Thyroid gland (tissue), 4 donors: Measurements from ENCODE around the gene CHST9. TPM values are rescaled to one million over a fixed set of nuclear protein-coding genes. Genes with fewer than 3 reads are reported as not detected.
"Not testable (repeated sequence)": the region's sequence is repeated elsewhere in the genome, so short reads cannot be mapped to it uniquely, and the experiment has no call there.

Experiments
- DNase-seq, 2 donors: peaks; one replicate each; pipeline ENCODE4 v3.0.0-alpha.2; 2019
- H3K27ac ChIP-seq, 3 donors: fragments of 200-600 bp; sonication (generic); 1 replicate in 2 of 3; 2 replicates in 1 of 3; pipeline ENCODE4 v1.5.1; 2016 to 2019; ENCODE audit warnings: mild to moderate bottlenecking in 1 of 3, moderate library complexity in 1 of 3
- H3K27me3 ChIP-seq: fragments of 200-600 bp; sonication (generic); one replicate; pipeline ENCODE4 v1.5.1; 2019
- H3K36me3 ChIP-seq, 2 donors: fragments of 200-600 bp; sonication (generic); one replicate each; pipeline ENCODE4 v1.5.1; 2016 to 2019
- H3K4me1 ChIP-seq, 2 donors: fragments of 200-600 bp; sonication (generic); one replicate each; pipeline ENCODE4 v1.5.1; 2017 to 2019
- H3K4me3 ChIP-seq, 3 donors: fragments of 200-600 bp; sonication (generic); replicated peaks in 1 of 3; 1 replicate in 2 of 3; 2 replicates in 1 of 3; pipeline ENCODE4 v1.5.1; 2016; ENCODE audit warnings: mild to moderate bottlenecking in 1 of 3
- H3K9me3 ChIP-seq: fragments of 200-600 bp; sonication (generic); one replicate; pipeline ENCODE4 v1.5.1; 2017
- POLR2A ChIP-seq, 2 donors: fragments of 450-650 bp; IDR thresholded peaks; one replicate each; pipeline ENCODE4 v1.6.1; 2017; ENCODE audit warnings: antibody characterized with exemption in 2 of 2, mild to moderate bottlenecking in 2 of 2, moderate library complexity in 1 of 2
- WGBS, 2 donors: methylation state at CpG; one replicate each; pipeline ENCODE4 v1.1.5; 2017; 5-methylcytosine and 5-hydroxymethylcytosine counted together
- intact Hi-C: fragments of 100-400 bp; cut with DNase I; formaldehyde crosslinking; loops from one replicate; pipeline ENCODE4 v1.15.1; 2023
- total RNA-seq, 4 donors: library from RNA; depleted of rRNA; stranded (reverse); fragments of >200 nt; gene quantifications; one replicate each; pipeline ENCODE4 v1.2.3, GENCODE V29; 2016
- TF ChIP-seq, protein P1 (sequence below), 6 experiments: fragments of 200-600 bp in 3 of 6; fragments of 450-650 bp in 3 of 6; sonication (generic) in 3 of 6; IDR thresholded peaks; one replicate each; pipeline ENCODE4 v1.5.1; 2016 to 2019; ENCODE audit warnings: antibody characterized with exemption in 6 of 6, mild to moderate bottlenecking in 2 of 6, inconsistent platforms in 1 of 6, moderate library complexity in 1 of 6

The CHST9 gene
- total RNA-seq, 4 donors from 2014 or later: under 0.01 to 0.13 (median 0.05) TPM; not detected in 1

DNA sequence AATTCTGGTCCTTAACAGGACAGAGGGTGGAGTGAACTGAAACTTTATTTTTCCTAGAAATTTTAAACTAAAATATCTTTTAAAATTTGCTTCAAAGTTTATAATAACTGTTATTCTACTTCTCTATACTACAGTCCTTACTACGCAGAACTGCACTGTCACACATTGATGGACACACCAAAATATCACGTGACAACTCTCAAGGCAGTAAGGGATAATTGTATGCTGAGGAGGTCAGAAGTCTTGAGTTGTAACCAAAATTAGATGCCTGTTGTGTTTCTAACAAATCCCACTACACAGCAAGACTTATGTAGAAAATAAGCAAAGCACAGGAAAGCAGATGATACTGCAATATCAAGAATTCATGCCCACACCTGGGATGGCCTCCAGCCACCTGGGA lies 76.3 kb downstream of the CHST9 start:
- TF ChIP-seq, protein P1, sequence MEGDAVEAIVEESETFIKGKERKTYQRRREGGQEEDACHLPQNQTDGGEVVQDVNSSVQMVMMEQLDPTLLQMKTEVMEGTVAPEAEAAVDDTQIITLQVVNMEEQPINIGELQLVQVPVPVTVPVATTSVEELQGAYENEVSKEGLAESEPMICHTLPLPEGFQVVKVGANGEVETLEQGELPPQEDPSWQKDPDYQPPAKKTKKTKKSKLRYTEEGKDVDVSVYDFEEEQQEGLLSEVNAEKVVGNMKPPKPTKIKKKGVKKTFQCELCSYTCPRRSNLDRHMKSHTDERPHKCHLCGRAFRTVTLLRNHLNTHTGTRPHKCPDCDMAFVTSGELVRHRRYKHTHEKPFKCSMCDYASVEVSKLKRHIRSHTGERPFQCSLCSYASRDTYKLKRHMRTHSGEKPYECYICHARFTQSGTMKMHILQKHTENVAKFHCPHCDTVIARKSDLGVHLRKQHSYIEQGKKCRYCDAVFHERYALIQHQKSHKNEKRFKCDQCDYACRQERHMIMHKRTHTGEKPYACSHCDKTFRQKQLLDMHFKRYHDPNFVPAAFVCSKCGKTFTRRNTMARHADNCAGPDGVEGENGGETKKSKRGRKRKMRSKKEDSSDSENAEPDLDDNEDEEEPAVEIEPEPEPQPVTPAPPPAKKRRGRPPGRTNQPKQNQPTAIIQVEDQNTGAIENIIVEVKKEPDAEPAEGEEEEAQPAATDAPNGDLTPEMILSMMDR (IDR thresholded peaks at IDR 0.05): no peak
- TF ChIP-seq POLR2A (IDR thresholded peaks at IDR 0.05): no peak
- no peaks in the 10 kb centered on the region for H3K4me1 ChIP-seq
- no peaks in the 10 kb centered on the region for H3K36me3 ChIP-seq
- H3K27ac ChIP-seq: no peak overlapping the region
- no peaks in the 10 kb centered on the region for H3K27me3 ChIP-seq
- no peak overlapping the region for H3K4me3 ChIP-seq
- H3K9me3 ChIP-seq: no peaks in the 10 kb centered on the region
- intact Hi-C loops: no loop called here
- no peak for DNase-seq
- 84 to 85% methylated on average over 2 of the region's 2 CpGs for WGBS, 2 donors

DNA sequence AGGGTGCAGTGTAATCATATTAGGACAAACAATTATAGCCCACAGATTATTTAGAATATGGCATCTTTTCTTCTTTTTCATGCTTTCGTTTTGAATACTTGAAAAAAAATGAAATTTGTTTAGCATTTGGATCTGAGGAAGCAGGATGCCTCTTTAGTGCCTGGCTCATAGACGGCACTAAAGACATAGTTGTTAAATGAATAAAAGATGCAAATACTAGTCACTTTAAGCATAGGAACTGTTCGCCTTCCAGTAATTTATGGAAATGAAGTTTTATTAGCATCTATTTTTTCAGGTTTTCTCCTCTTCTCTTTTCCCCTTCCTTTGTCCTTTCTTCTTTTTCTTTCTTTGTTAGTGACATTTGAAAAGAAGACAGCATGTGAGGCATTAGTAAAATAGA lies 80.4 kb downstream of the CHST9 start:
- DNase-seq: no peak
- TF ChIP-seq POLR2A (IDR thresholded peaks at IDR 0.05): no peak
- TF ChIP-seq, protein P1 (IDR thresholded peaks at IDR 0.05): no peak

DNA sequence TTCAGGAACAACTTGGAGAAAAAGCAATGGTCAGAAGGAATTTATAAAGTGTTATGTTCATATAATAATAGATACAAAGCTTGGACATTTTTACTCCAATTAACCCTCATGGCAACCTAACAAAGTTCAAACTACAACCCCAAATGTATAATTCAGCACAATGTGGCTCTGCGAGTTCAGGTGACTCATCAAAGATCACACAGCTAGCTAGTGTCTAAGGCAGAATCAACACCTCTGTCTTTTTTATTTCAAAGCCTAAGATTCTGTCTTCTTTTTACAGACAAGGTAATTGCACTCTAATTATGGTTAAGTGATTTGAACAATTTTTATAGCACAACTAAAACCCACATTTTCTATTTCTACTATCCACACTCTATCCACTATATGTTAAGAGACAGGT lies 90.5 kb downstream of the CHST9 start:
- H3K9me3 ChIP-seq: no peaks in the 10 kb centered on the region
- no peaks in the 10 kb centered on the region for H3K4me1 ChIP-seq
- intact Hi-C loops: no loop called here
- 80 to 91% methylated on average over 1 of the region's 1 CpG for WGBS, 2 donors
- H3K27me3 ChIP-seq: no peaks in the 10 kb centered on the region
- no peak for DNase-seq
- H3K4me3 ChIP-seq: no peak overlapping the region
- no peaks in the 10 kb centered on the region for H3K36me3 ChIP-seq
- no peak overlapping the region for H3K27ac ChIP-seq
- TF ChIP-seq, protein P1 (IDR thresholded peaks at IDR 0.05): no peak
- no peak for TF ChIP-seq POLR2A (IDR thresholded peaks at IDR 0.05)

More for the DNA sequence above, 80.4 kb downstream of the CHST9 start:
- Histone ChIP-seq H3K9me3 (no peaks in the 10 kb centered on the region), H3K4me3 (no peak overlapping the region), H3K27ac (no peak overlapping the region), H3K36me3 (no peaks in the 10 kb centered on the region), H3K4me1 (no peaks in the 10 kb centered on the region), H3K27me3 (no peaks in the 10 kb centered on the region)
- intact Hi-C loops: no loop called here
- 78 to 84% methylated on average over 3 of the region's 3 CpGs for WGBS, 2 donors

GRCh38 chr18:27093290-27093689 lies 91.8 kb downstream of the CHST9 start:
- intact Hi-C loops, H3K27ac ChIP-seq, H3K36me3 ChIP-seq, H3K4me3 ChIP-seq, H3K27me3 ChIP-seq, DNase-seq, H3K9me3 ChIP-seq, H3K4me1 ChIP-seq: not testable (repeated sequence)
- 83 to 87% methylated on average over 9 of the region's 9 CpGs for WGBS, 2 donors

- no peaks in the 10 kb centered on the region for H3K27me3 ChIP-seq
- no peaks in the 10 kb centered on the region for H3K36me3 ChIP-seq
- H3K27ac ChIP-seq: no peak overlapping the region
- H3K9me3 ChIP-seq: no peaks in the 10 kb centered on the region
- 68 to 79% methylated on average over 1 of the region's 1 CpG for WGBS, 2 donors
- DNase-seq: no peak
- no peak overlapping the region for H3K4me3 ChIP-seq
- intact Hi-C loops: no loop called here
- TF ChIP-seq, protein P1 (IDR thresholded peaks at IDR 0.05): no peak
- no peaks in the 10 kb centered on the region for H3K4me1 ChIP-seq
Measured at GRCh38 chr18:27081701-27082100, 103.4 kb downstream of the CHST9 start.

GRCh38 chr18:27075828-27076227 lies 109.3 kb downstream of the CHST9 start:
- Histone ChIP-seq H3K4me1 (no peaks in the 10 kb centered on the region), H3K27me3 (no peaks in the 10 kb centered on the region), H3K4me3 (no peak overlapping the region), H3K9me3 (no peaks in the 10 kb centered on the region), H3K36me3 (no peaks in the 10 kb centered on the region), H3K27ac (no peak overlapping the region)
- intact Hi-C loops: no loop called here
- no peak for DNase-seq
- WGBS, 2 donors: 70 to 78% methylated on average over 3 of the region's 3 CpGs
- TF ChIP-seq POLR2A (IDR thresholded peaks at IDR 0.05): no peak
- TF ChIP-seq, protein P1 (IDR thresholded peaks at IDR 0.05): no peak
